Measurements from ENCODE around the gene UPF2. TPM values are rescaled to one million over a fixed set of nuclear protein-coding genes. Genes with fewer than 3 reads are reported as not detected.
"Not testable (repeated sequence)": the region's sequence is repeated elsewhere in the genome, so short reads cannot be mapped to it uniquely, and the experiment has no call there.

UPF2 gene
- polyA plus RNA-seq, 2 donors: 7.7 to 9.3 TPM

GRCh38 chr10:12020574-12020973 lies 22.0 kb downstream of the UPF2 start:
- H3K4me3 ChIP-seq (ENCODE audit: low read depth in 1 of 2, low read length in 2 of 2): no peak overlapping the region
- H3K27me3 ChIP-seq (ENCODE audit: control insufficient read depth in 1 of 2, insufficient read depth in 2 of 2, low read length in 2 of 2): no peaks in the 10 kb centered on the region
- WGBS, 2 donors: 93% methylated on average over 2 of the region's 2 CpGs
- no peaks in the 10 kb centered on the region for H3K4me1 ChIP-seq (ENCODE audit: control insufficient read depth in 2 of 2, insufficient read depth in 2 of 2, low read length in 1 of 2)
- H3K9me3 ChIP-seq (ENCODE audit: control insufficient read depth in 2 of 2, insufficient read depth in 1 of 2, low read depth in 1 of 2, low read length in 1 of 2): no peaks in the 10 kb centered on the region
- H3K27ac ChIP-seq (ENCODE audit: low read depth in 2 of 2, low read length in 1 of 2): no peak overlapping the region
- H3K36me3 ChIP-seq (ENCODE audit: control insufficient read depth in 2 of 2, insufficient read depth in 2 of 2, low read length in 1 of 2): no peaks in the 10 kb centered on the region

DNA sequence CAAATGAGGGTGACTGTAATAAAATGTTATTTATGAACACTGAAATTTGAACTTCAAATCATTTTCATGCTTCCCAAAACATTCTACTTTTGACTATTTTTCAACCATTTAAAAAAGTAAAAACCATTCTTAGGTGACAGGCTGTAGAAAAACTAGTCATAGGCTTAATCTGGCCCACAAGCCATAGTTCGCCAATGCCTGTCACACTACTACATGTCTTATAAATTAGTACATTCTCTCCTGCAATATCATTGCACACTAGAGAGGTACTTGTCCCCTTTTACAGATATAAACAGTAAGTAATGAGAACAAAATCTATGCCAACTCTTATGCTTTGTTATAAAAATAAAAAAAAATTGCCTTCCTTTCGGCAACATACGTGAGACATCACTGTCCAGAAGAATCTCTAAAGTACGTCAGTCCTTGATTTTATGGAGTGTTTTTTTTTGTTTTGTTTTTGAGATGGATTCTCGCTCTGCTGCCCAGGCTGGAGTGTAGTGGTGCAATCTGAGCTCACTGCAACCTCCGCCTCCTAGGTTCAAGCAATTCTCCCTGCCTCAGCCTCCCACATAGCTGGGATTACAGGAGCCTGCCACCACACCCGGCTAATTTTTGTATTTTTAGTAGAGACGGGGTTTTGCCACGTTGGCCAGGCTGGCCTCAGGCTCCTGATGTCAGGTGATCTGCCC lies 23.2 kb downstream of the UPF2 start:
- H3K36me3 ChIP-seq (ENCODE audit: control insufficient read depth in 2 of 2, insufficient read depth in 2 of 2, low read length in 1 of 2): no peaks in the 10 kb centered on the region
- H3K4me1 ChIP-seq (ENCODE audit: control insufficient read depth in 2 of 2, insufficient read depth in 2 of 2, low read length in 1 of 2): no peaks in the 10 kb centered on the region
- no peaks in the 10 kb centered on the region for H3K9me3 ChIP-seq (ENCODE audit: control insufficient read depth in 2 of 2, insufficient read depth in 1 of 2, low read depth in 1 of 2, low read length in 1 of 2)
- H3K4me3 ChIP-seq (ENCODE audit: low read depth in 1 of 2, low read length in 2 of 2): no peak overlapping the region
- WGBS, 2 donors: 77 to 88% methylated on average over 9 of the region's 9 CpGs
- peak overlapping the region in 1 of 2 donors; percentile 22 for H3K27ac ChIP-seq (ENCODE audit: low read depth in 2 of 2, low read length in 1 of 2)
- no peaks in the 10 kb centered on the region for H3K27me3 ChIP-seq (ENCODE audit: control insufficient read depth in 1 of 2, insufficient read depth in 2 of 2, low read length in 2 of 2)

DNA sequence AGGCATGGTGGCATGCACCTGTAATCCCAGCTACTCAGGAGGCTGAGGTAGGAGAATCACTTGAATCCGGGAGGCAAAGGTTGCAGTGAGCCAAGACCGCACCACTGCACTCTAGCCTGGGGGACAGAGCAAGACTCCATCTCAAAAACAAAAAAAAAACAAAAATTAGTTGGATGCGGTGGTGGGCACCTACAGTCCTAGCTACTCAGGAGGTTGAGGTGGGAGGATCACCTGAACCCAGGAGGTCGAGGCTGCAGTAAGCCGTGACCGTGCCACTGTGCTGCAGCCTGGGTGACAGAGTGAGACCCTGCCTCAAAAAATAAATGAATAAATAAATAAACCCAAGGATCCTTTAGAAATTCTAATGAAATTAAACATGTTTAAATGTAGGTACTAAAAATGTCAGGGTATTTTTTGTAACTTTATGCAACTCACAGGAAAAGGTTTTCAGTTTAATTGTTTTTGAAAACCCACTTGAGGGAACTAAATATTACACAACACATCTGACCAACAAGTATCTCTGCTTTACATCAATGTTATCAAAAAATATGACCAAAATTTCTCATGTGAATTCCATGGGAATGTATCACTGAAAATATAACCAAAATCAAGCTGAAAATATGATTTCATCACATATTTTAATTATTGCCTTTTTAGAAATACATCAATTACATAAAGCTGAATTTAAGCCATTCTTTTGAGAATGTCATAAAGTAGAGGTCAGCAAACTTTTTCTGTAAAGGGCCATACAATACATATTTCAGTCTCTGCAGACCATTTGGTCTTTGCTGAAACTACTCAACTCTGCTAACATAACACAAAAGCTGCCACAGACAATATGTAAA lies 23.9 kb downstream of the UPF2 start:
- Histone ChIP-seq H3K9me3 (ENCODE audit: control insufficient read depth in 2 of 2, insufficient read depth in 1 of 2, low read depth in 1 of 2, low read length in 1 of 2) (no peaks in the 10 kb centered on the region), H3K4me1 (ENCODE audit: control insufficient read depth in 2 of 2, insufficient read depth in 2 of 2, low read length in 1 of 2) (no peaks in the 10 kb centered on the region), H3K27ac (ENCODE audit: low read depth in 2 of 2, low read length in 1 of 2) (no peak overlapping the region), H3K36me3 (ENCODE audit: control insufficient read depth in 2 of 2, insufficient read depth in 2 of 2, low read length in 1 of 2) (no peaks in the 10 kb centered on the region), H3K4me3 (ENCODE audit: low read depth in 1 of 2, low read length in 2 of 2) (no peak overlapping the region), H3K27me3 (ENCODE audit: control insufficient read depth in 1 of 2, insufficient read depth in 2 of 2, low read length in 2 of 2) (no peaks in the 10 kb centered on the region)
- WGBS, 2 donors: 89 to 96% methylated on average over 6 of the region's 6 CpGs

DNA sequence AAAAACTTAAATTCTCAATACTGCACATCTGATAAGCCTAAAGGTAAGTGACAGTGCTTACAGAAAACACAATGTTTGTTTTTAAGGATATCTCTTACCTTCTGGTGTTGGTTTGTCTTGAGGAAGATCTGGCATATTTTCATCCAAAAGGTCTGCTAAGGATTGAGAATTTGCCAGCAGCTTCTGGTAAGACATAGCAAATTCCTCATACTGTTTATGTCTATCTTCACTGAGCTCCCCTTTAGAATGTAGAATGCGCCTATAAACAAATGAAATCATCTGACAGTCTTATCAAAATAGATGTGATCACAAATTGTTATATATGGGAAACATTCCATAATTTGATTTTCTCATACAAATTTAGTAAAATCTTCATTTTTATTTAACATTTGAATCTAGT lies 28.7 kb downstream of the UPF2 start:
- H3K27me3 ChIP-seq (ENCODE audit: control insufficient read depth in 1 of 2, insufficient read depth in 2 of 2, low read length in 2 of 2): no peaks in the 10 kb centered on the region
- WGBS, 2 donors: 97 to 100% methylated on average over 1 of the region's 1 CpG
- peaks cover 0 to 2% of the 10 kb centered on the region in 2 donors for H3K36me3 ChIP-seq (ENCODE audit: control insufficient read depth in 2 of 2, insufficient read depth in 2 of 2, low read length in 1 of 2)
- peaks cover 0 to 5% of the 10 kb centered on the region in 2 donors for H3K9me3 ChIP-seq (ENCODE audit: control insufficient read depth in 2 of 2, insufficient read depth in 1 of 2, low read depth in 1 of 2, low read length in 1 of 2)
- H3K4me1 ChIP-seq (ENCODE audit: control insufficient read depth in 2 of 2, insufficient read depth in 2 of 2, low read length in 1 of 2): no peaks in the 10 kb centered on the region
- no peak overlapping the region for H3K27ac ChIP-seq (ENCODE audit: low read depth in 2 of 2, low read length in 1 of 2)
- no peak overlapping the region for H3K4me3 ChIP-seq (ENCODE audit: low read depth in 1 of 2, low read length in 2 of 2)

DNA sequence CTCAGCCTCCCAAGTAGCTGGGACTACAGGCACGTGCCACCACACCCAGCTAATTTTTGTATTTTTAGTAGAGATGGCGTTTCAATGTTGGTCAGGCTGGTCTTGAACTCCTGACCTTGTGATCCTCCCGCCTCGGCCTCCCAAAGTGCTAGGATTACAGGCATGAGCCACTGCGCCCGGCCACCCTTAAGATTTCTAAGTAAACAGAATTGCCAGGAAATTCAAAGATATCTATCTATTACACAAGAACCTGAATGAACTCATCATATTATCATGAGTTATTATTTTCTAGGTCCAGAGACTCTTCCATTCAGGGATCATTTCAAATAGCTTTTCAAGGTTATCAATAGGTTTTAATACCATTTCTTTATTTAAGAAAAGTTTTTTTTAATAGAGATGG lies 29.2 kb downstream of the UPF2 start:
- not testable (repeated sequence) for H3K27me3 ChIP-seq (ENCODE audit: control insufficient read depth in 1 of 2, insufficient read depth in 2 of 2, low read length in 2 of 2); H3K36me3 ChIP-seq (ENCODE audit: control insufficient read depth in 2 of 2, insufficient read depth in 2 of 2, low read length in 1 of 2); H3K9me3 ChIP-seq (ENCODE audit: control insufficient read depth in 2 of 2, insufficient read depth in 1 of 2, low read depth in 1 of 2, low read length in 1 of 2); H3K4me3 ChIP-seq (ENCODE audit: low read depth in 1 of 2, low read length in 2 of 2); H3K4me1 ChIP-seq (ENCODE audit: control insufficient read depth in 2 of 2, insufficient read depth in 2 of 2, low read length in 1 of 2); H3K27ac ChIP-seq (ENCODE audit: low read depth in 2 of 2, low read length in 1 of 2)
- WGBS, 2 donors: 98% methylated on average over 6 of the region's 6 CpGs

DNA sequence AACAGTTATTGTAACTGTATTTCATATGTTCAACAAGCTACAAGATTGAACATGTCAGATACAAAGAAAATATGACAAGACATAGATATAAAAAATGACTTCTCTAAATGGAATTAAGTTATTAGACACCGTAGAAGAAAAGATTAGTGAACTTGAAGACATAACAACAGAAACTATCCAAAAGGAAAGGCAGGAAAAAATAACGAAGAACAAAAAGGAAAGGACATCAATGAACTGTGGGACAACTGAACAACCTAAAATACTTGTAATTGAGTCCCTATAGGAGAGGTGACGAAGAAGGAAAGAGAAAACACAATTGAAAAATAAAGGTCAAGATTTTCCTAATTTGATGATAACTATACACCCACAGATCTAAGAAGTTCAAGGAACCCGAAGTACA lies 32.3 kb downstream of the UPF2 start:
- 94 to 96% methylated on average over 4 of the region's 4 CpGs for WGBS, 2 donors
- Histone ChIP-seq H3K4me1 (ENCODE audit: control insufficient read depth in 2 of 2, insufficient read depth in 2 of 2, low read length in 1 of 2) (no peaks in the 10 kb centered on the region), H3K27ac (ENCODE audit: low read depth in 2 of 2, low read length in 1 of 2) (no peak overlapping the region), H3K4me3 (ENCODE audit: low read depth in 1 of 2, low read length in 2 of 2) (no peak overlapping the region), H3K9me3 (ENCODE audit: control insufficient read depth in 2 of 2, insufficient read depth in 1 of 2, low read depth in 1 of 2, low read length in 1 of 2) (peaks cover 0 to 5% of the 10 kb centered on the region in 2 donors), H3K27me3 (ENCODE audit: control insufficient read depth in 1 of 2, insufficient read depth in 2 of 2, low read length in 2 of 2) (no peaks in the 10 kb centered on the region), H3K36me3 (ENCODE audit: control insufficient read depth in 2 of 2, insufficient read depth in 2 of 2, low read length in 1 of 2) (peaks cover 2 to 5% of the 10 kb centered on the region in 2 donors)

GRCh38 chr10:12008842-12009241 lies 33.8 kb downstream of the UPF2 start:
- not testable (repeated sequence) for H3K4me3 ChIP-seq (ENCODE audit: low read depth in 1 of 2, low read length in 2 of 2); H3K4me1 ChIP-seq (ENCODE audit: control insufficient read depth in 2 of 2, insufficient read depth in 2 of 2, low read length in 1 of 2); H3K27me3 ChIP-seq (ENCODE audit: control insufficient read depth in 1 of 2, insufficient read depth in 2 of 2, low read length in 2 of 2); H3K9me3 ChIP-seq (ENCODE audit: control insufficient read depth in 2 of 2, insufficient read depth in 1 of 2, low read depth in 1 of 2, low read length in 1 of 2); H3K27ac ChIP-seq (ENCODE audit: low read depth in 2 of 2, low read length in 1 of 2); H3K36me3 ChIP-seq (ENCODE audit: control insufficient read depth in 2 of 2, insufficient read depth in 2 of 2, low read length in 1 of 2)

GRCh38 chr10:12006671-12007070 lies 35.9 kb downstream of the UPF2 start:
- H3K4me3 ChIP-seq (ENCODE audit: low read depth in 1 of 2, low read length in 2 of 2): no peak overlapping the region
- H3K9me3 ChIP-seq (ENCODE audit: control insufficient read depth in 2 of 2, insufficient read depth in 1 of 2, low read depth in 1 of 2, low read length in 1 of 2): peaks cover 0 to 5% of the 10 kb centered on the region in 2 donors
- H3K27ac ChIP-seq (ENCODE audit: low read depth in 2 of 2, low read length in 1 of 2): no peak overlapping the region
- peaks cover 2 to 8% of the 10 kb centered on the region in 2 donors for H3K36me3 ChIP-seq (ENCODE audit: control insufficient read depth in 2 of 2, insufficient read depth in 2 of 2, low read length in 1 of 2)
- WGBS, 2 donors: 86 to 93% methylated on average over 4 of the region's 4 CpGs
- no peaks in the 10 kb centered on the region for H3K27me3 ChIP-seq (ENCODE audit: control insufficient read depth in 1 of 2, insufficient read depth in 2 of 2, low read length in 2 of 2)
- H3K4me1 ChIP-seq (ENCODE audit: control insufficient read depth in 2 of 2, insufficient read depth in 2 of 2, low read length in 1 of 2): no peaks in the 10 kb centered on the region

GRCh38 chr10:11993834-11994468 lies 48.7 kb downstream of the UPF2 start:
- Histone ChIP-seq H3K4me3 (ENCODE audit: low read depth in 1 of 2, low read length in 2 of 2) (no peak overlapping the region), H3K4me1 (ENCODE audit: control insufficient read depth in 2 of 2, insufficient read depth in 2 of 2, low read length in 1 of 2) (no peaks in the 10 kb centered on the region), H3K27me3 (ENCODE audit: control insufficient read depth in 1 of 2, insufficient read depth in 2 of 2, low read length in 2 of 2) (no peaks in the 10 kb centered on the region), H3K9me3 (ENCODE audit: control insufficient read depth in 2 of 2, insufficient read depth in 1 of 2, low read depth in 1 of 2, low read length in 1 of 2) (no peaks in the 10 kb centered on the region), H3K36me3 (ENCODE audit: control insufficient read depth in 2 of 2, insufficient read depth in 2 of 2, low read length in 1 of 2) (peaks cover 4 to 6% of the 10 kb centered on the region in 2 donors), H3K27ac (ENCODE audit: low read depth in 2 of 2, low read length in 1 of 2) (no peak overlapping the region)
- WGBS, 2 donors: 75 to 77% methylated on average over 6 of the region's 6 CpGs

All from esophagus (tissue), 2 donors.